SK-N-SH (cell line): ENCODE data around the gene CCDC141. TPM values are rescaled to one million over a fixed set of nuclear protein-coding genes. Genes with fewer than 3 reads are reported as not detected.

Source experiments
- CTCF ChIA-PET: fragments of 300-600, 350-600 bp; formaldehyde crosslinking; extraction: SDS; loops from one replicate; lab custom pipeline; 2021; lab: Yijun Ruan, JAX
- POLR2A ChIA-PET: fragments of 350-600 bp; sonication (Branson Sonifier 250); formaldehyde crosslinking; extraction: SDS; loops from one replicate; lab custom pipeline; 2020; ENCODE audit warnings: antibody characterized with exemption, inconsistent platforms; lab: Yijun Ruan, JAX
- DNase-seq: peaks from one replicate; pipeline ENCODE4 v3.0.0; 2012
- H2AFZ ChIP-seq: fragments of 200-600 bp; sonication (generic); 2 replicates; pipeline ENCODE4 v1.8.1; 2016; ENCODE audit warnings: antibody characterized with exemption, mild to moderate bottlenecking, low read depth
- H3F3A ChIP-seq: fragments of 200-600 bp; sonication (generic); replicated peaks from 2 replicates; pipeline ENCODE3; 2016; ENCODE audit warnings: antibody characterized with exemption, mild to moderate bottlenecking; ENCODE audit not compliant: insufficient read depth
- H3K27ac ChIP-seq, 2 experiments: fragments of 200-500 bp in 1 of 2; fragments of 200-600 bp in 1 of 2; sonication (Bioruptor generic) in 1 of 2; sonication (generic), shearing (Covaris generic) in 1 of 2; 2 replicates each; pipeline versions ENCODE4 v1.5.1 to v1.6.1; 2014 to 2016; ENCODE audit warnings: low read depth in 2 of 2, inconsistent platforms in 1 of 2, low read length in 1 of 2, mild to moderate bottlenecking in 1 of 2, mixed read lengths in 1 of 2
- H3K27me3 ChIP-seq: fragments of 200-600 bp; sonication (generic), shearing (Covaris generic); 2 replicates; pipeline ENCODE4 v1.6.1; 2016; ENCODE audit warnings: mixed run types; ENCODE audit not compliant: insufficient read depth
- H3K36me3 ChIP-seq, 2 experiments: fragments of 200-500 bp in 1 of 2; fragments of 200-600 bp in 1 of 2; sonication (Bioruptor generic) in 1 of 2; sonication (generic) in 1 of 2; replicated peaks in 1 of 2; 2 replicates each; pipeline versions ENCODE3 to v1.5.1; 2014 to 2016; ENCODE audit warnings: low read length in 1 of 2, mild to moderate bottlenecking in 1 of 2; ENCODE audit not compliant: insufficient read depth in 2 of 2, control insufficient read depth in 1 of 2
- H3K4me1 ChIP-seq, 2 experiments: fragments of 200-500 bp in 1 of 2; fragments of 200-600 bp in 1 of 2; sonication (Bioruptor generic) in 1 of 2; sonication (generic), shearing (Covaris generic) in 1 of 2; 2 replicates each; pipeline versions ENCODE4 v1.5.1 to v1.6.1; 2014 to 2016; ENCODE audit warnings: low read depth in 1 of 2, low read length in 1 of 2, mixed run types in 1 of 2; ENCODE audit not compliant: insufficient read depth in 2 of 2, control insufficient read depth in 1 of 2
- H3K4me2 ChIP-seq: fragments of 200-600 bp; sonication (generic), shearing (Covaris generic); 2 replicates; pipeline ENCODE4 v1.6.1; 2017; ENCODE audit warnings: mixed run types
- H3K4me3 ChIP-seq, 2 experiments: fragments of 200-500 bp in 1 of 2; fragments of 200-600 bp in 1 of 2; sonication (Bioruptor generic) in 1 of 2; sonication (generic), shearing (Covaris generic) in 1 of 2; 2 replicates each; pipeline versions ENCODE4 v1.5.1 to v1.8.1; 2014 to 2016; ENCODE audit warnings: low read depth in 2 of 2, inconsistent platforms in 1 of 2, low read length in 1 of 2, mild to moderate bottlenecking in 1 of 2, mixed read lengths in 1 of 2, moderate library complexity in 1 of 2
- H3K79me2 ChIP-seq: fragments of 200-600 bp; sonication (generic); 2 replicates; pipeline ENCODE4 v1.8.1; 2017; ENCODE audit warnings: mild to moderate bottlenecking; ENCODE audit not compliant: insufficient read depth
- H3K9ac ChIP-seq: fragments of 200-600 bp; sonication (generic); 2 replicates; pipeline ENCODE4 v1.6.1; 2017; ENCODE audit warnings: mixed run types
- H3K9me2 ChIP-seq: fragments of 200-600 bp; sonication (generic); 2 replicates; pipeline ENCODE4 v1.6.1; 2017; ENCODE audit warnings: mixed run types
- H3K9me3 ChIP-seq: fragments of 200-600 bp; sonication (generic); 2 replicates; pipeline ENCODE4 v1.6.1; 2017; ENCODE audit warnings: mixed run types, mild to moderate bottlenecking, moderate library complexity
- H4K20me1 ChIP-seq: fragments of 200-600 bp; sonication (generic); 2 replicates; pipeline ENCODE4 v1.6.1; 2017; ENCODE audit warnings: mild to moderate bottlenecking, mixed run types; ENCODE audit not compliant: insufficient read depth
- ELF1 ChIP-seq: IDR thresholded peaks from 2 replicates; pipeline ENCODE4 v1.4.0; 2012
- EP300 ChIP-seq, 2 experiments: IDR thresholded peaks; 2 replicates each; pipeline versions ENCODE4 v1.4.0 to v1.6.1; 2012; ENCODE audit warnings: borderline replicate concordance in 1 of 2, low read depth in 1 of 2, low read length in 1 of 2
- EZH2phosphoT487 ChIP-seq: fragments of 200-600 bp; sonication (generic); IDR thresholded peaks from 2 replicates; pipeline ENCODE4 v1.6.1; 2017; ENCODE audit warnings: low read depth, mixed run types, mild to moderate bottlenecking, antibody characterized with exemption, moderate library complexity, borderline replicate concordance
- FOXJ3 ChIP-seq: sonication (generic); formaldehyde crosslinking; IDR thresholded peaks from 2 replicates; pipeline ENCODE4 v1.5.1; 2020; ENCODE audit warnings: mild to moderate bottlenecking, missing genetic modification reagents
- JUND ChIP-seq: IDR thresholded peaks from 2 replicates; pipeline ENCODE4 v1.4.0; 2012
- MEF2A ChIP-seq: IDR thresholded peaks from 2 replicates; pipeline ENCODE4 v1.4.0; 2012; ENCODE audit warnings: low read depth, borderline replicate concordance
- NFIC ChIP-seq: IDR thresholded peaks from 2 replicates; pipeline ENCODE4 v1.4.0; 2012; ENCODE audit warnings: borderline replicate concordance
- NRF1 ChIP-seq: IDR thresholded peaks from 2 replicates; pipeline ENCODE4 v1.6.1; 2012; ENCODE audit warnings: low read depth, mild to moderate bottlenecking, low read length
- POLR2AphosphoS5 ChIP-seq: IDR thresholded peaks from 2 replicates; pipeline ENCODE4 v1.6.1; 2012; ENCODE audit warnings: low read depth, low read length
- RAD21 ChIP-seq: IDR thresholded peaks from 2 replicates; pipeline ENCODE4 v1.6.1; 2012; ENCODE audit warnings: mild to moderate bottlenecking, low read length
- RCOR1 ChIP-seq: fragments of 150-350 bp; IDR thresholded peaks from 2 replicates; pipeline ENCODE4 v1.6.1; 2017; ENCODE audit warnings: antibody characterized with exemption, low read length
- RFX5 ChIP-seq: IDR thresholded peaks from 2 replicates; pipeline ENCODE4 v1.6.1; 2012; ENCODE audit warnings: mild to moderate bottlenecking, improper control_type of control experiment, low read length
- TAF1 ChIP-seq: IDR thresholded peaks from 2 replicates; pipeline ENCODE4 v1.6.1; 2012; ENCODE audit warnings: low read depth, mild to moderate bottlenecking, low read length, moderate library complexity, borderline replicate concordance
- YY1 ChIP-seq: IDR thresholded peaks from 2 replicates; pipeline ENCODE4 v1.4.0; 2012; ENCODE audit warnings: low read depth, mild to moderate bottlenecking
- WGBS: methylation state at CpG from one replicate; pipeline ENCODE4 v1.1.6; 2017; ENCODE audit warnings: low lambda C conversion rate; 5-methylcytosine and 5-hydroxymethylcytosine counted together
- polyA plus RNA-seq, 3 experiments: library from polyadenylated mRNA; depleted of rRNA; stranded (reverse); fragments of >200 nt; gene quantifications; 2 replicates each; pipeline ENCODE4 v1.2.3, GENCODE V29; 2012
- TF ChIP-seq, protein P1 (sequence below): IDR thresholded peaks from 2 replicates; pipeline ENCODE4 v1.4.0; 2012; ENCODE audit warnings: low read depth
- TF ChIP-seq, protein P2 (sequence below): IDR thresholded peaks from 2 replicates; pipeline ENCODE4 v1.4.0; 2012; ENCODE audit warnings: low read depth, borderline replicate concordance
- TF ChIP-seq, protein P3 (sequence below): IDR thresholded peaks from 2 replicates; pipeline ENCODE4 v1.4.0; 2012; ENCODE audit warnings: low read depth, borderline replicate concordance
- TF ChIP-seq, protein P4 (sequence below): fragments of 200-600 bp; sonication (generic); IDR thresholded peaks from 2 replicates; pipeline ENCODE4 v1.6.1; 2017; ENCODE audit warnings: antibody characterized with exemption, mild to moderate bottlenecking, moderate library complexity
- TF ChIP-seq, protein P5 (sequence below): fragments of 150-350 bp; IDR thresholded peaks from 2 replicates; pipeline ENCODE4 v1.6.1; 2016; ENCODE audit warnings: mild to moderate bottlenecking, low read depth, low read length

The CCDC141 gene
- polyA plus RNA-seq, 1 of the 3 experiments (the other 2 are of a cell fraction), result 0.02 TPM

DNA sequence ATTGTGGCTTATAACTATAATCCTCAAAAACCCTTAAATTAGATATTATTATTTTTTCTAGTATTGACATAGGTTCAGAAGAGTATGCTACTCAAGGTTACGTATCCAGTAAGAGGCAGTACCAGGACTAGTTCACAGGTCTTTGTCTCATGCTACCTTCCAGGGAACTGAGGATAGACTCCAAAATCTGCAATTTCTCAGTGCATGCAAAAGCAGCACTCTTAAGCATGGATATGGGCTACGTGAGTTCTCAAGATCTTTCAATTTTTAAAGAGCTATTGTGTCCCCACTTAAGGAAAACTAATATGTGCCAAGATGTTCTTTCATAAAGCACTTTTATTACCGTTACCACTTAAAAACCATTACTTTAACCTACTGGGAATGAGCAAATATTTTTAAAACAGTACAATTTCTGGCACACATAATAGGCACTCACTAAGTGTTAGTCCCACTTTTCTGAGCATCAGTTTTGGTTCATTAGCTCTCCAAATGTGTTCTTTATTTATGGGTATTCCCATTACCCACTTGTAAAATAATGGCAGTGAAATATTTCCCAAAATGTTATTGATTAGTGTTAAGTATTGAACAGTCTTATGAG is 128.9 kb downstream of the CCDC141 start:
- Histone ChIP-seq H3K9me2 (no peaks in the 10 kb centered on the region), H3K27ac (no peak overlapping the region), H3K4me2 (no peak overlapping the region), H3K4me3 (no peak overlapping the region), H3K27me3 (no peaks in the 10 kb centered on the region), H2AFZ (no peak overlapping the region), H4K20me1 (no peaks in the 10 kb centered on the region), H3K9ac (no peak overlapping the region), H3F3A (no peaks in the 10 kb centered on the region), H3K9me3 (no peaks in the 10 kb centered on the region), H3K4me1 (no peaks in the 10 kb centered on the region; a peak in 1 of 4 replicates), H3K36me3 (no peaks in the 10 kb centered on the region), H3K79me2 (no peaks in the 10 kb centered on the region)
- WGBS, result 83% methylated on average over 3 of the region's 3 CpGs
- ChIA-PET POLR2A (no interaction called here), CTCF (interaction anchor here (1.8 to 2.2 kb wide), 2 partner anchors 125 to 159 kb away, joined by 8 to 10 read pairs; no protein-coding TSS in a partner anchor)
- DNase-seq, result no peak
- TF ChIP-seq JUND (no peak), RFX5 (no peak), ELF1 (no peak), POLR2AphosphoS5 (no peak), RAD21 (no peak), NFIC (no peak), NRF1 (no peak), TAF1 (no peak), FOXJ3 (no peak), YY1 (no peak), MEF2A (no peak), EP300 (IDR thresholded peaks at IDR 0.05; ENCODE audit: borderline replicate concordance in 1 of 2, low read depth in 1 of 2, low read length in 1 of 2) (no peak), RCOR1 (no peak), EZH2phosphoT487 (no peak)
- TF ChIP-seq, protein P1, sequence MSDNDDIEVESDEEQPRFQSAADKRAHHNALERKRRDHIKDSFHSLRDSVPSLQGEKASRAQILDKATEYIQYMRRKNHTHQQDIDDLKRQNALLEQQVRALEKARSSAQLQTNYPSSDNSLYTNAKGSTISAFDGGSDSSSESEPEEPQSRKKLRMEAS, result no peak
- TF ChIP-seq, protein P2, sequence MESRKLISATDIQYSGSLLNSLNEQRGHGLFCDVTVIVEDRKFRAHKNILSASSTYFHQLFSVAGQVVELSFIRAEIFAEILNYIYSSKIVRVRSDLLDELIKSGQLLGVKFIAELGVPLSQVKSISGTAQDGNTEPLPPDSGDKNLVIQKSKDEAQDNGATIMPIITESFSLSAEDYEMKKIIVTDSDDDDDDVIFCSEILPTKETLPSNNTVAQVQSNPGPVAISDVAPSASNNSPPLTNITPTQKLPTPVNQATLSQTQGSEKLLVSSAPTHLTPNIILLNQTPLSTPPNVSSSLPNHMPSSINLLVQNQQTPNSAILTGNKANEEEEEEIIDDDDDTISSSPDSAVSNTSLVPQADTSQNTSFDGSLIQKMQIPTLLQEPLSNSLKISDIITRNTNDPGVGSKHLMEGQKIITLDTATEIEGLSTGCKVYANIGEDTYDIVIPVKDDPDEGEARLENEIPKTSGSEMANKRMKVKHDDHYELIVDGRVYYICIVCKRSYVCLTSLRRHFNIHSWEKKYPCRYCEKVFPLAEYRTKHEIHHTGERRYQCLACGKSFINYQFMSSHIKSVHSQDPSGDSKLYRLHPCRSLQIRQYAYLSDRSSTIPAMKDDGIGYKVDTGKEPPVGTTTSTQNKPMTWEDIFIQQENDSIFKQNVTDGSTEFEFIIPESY, result no peak
- TF ChIP-seq, protein P3, sequence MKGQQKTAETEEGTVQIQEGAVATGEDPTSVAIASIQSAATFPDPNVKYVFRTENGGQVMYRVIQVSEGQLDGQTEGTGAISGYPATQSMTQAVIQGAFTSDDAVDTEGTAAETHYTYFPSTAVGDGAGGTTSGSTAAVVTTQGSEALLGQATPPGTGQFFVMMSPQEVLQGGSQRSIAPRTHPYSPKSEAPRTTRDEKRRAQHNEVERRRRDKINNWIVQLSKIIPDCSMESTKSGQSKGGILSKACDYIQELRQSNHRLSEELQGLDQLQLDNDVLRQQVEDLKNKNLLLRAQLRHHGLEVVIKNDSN, result no peak
- TF ChIP-seq, protein P4, sequence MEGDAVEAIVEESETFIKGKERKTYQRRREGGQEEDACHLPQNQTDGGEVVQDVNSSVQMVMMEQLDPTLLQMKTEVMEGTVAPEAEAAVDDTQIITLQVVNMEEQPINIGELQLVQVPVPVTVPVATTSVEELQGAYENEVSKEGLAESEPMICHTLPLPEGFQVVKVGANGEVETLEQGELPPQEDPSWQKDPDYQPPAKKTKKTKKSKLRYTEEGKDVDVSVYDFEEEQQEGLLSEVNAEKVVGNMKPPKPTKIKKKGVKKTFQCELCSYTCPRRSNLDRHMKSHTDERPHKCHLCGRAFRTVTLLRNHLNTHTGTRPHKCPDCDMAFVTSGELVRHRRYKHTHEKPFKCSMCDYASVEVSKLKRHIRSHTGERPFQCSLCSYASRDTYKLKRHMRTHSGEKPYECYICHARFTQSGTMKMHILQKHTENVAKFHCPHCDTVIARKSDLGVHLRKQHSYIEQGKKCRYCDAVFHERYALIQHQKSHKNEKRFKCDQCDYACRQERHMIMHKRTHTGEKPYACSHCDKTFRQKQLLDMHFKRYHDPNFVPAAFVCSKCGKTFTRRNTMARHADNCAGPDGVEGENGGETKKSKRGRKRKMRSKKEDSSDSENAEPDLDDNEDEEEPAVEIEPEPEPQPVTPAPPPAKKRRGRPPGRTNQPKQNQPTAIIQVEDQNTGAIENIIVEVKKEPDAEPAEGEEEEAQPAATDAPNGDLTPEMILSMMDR, result no peak
- TF ChIP-seq, protein P5, sequence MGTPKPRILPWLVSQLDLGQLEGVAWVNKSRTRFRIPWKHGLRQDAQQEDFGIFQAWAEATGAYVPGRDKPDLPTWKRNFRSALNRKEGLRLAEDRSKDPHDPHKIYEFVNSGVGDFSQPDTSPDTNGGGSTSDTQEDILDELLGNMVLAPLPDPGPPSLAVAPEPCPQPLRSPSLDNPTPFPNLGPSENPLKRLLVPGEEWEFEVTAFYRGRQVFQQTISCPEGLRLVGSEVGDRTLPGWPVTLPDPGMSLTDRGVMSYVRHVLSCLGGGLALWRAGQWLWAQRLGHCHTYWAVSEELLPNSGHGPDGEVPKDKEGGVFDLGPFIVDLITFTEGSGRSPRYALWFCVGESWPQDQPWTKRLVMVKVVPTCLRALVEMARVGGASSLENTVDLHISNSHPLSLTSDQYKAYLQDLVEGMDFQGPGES, result no peak
